Activated gamma-delta T cell treated with anti-CD3 and anti-CD28 coated beads, Interleukin-2, amount 50 U/mL, for 16 hours (primary cell): ENCODE results near the gene UBE2S.

Experiments used
- DNase-seq: peaks from one replicate; pipeline ENCODE4 v3.0.0-alpha.2; 2020; ENCODE audit warnings: low read depth

UBE2S gene

GRCh38 chr19:55362174-55362989 lies 45.2 kb downstream of the UBE2S start:
- DNase-seq = no peak

- DNase-seq = no peak
These were observed 46.7 kb downstream of the UBE2S start for GRCh38 chr19:55360902-55361301.

- DNase-seq = no peak
These were observed 48.4 kb downstream of the UBE2S start for GRCh38 chr19:55358943-55359908.

GRCh38 chr19:55358493-55358892 lies 49.1 kb downstream of the UBE2S start:
- no peak for DNase-seq

GRCh38 chr19:55355213-55355821 lies 52.3 kb downstream of the UBE2S start:
- no peak for DNase-seq

GRCh38 chr19:55354698-55355212 lies 52.8 kb downstream of the UBE2S start, which contains the start of gene COX6B2:
Gene COX6B2 (minus strand): TSS chr19:55354719. CDS start chr19:55354521, 198 bp downstream.
- no peak for DNase-seq

- peak; percentile 31 for DNase-seq
These were observed 53.5 kb downstream of the UBE2S start for GRCh38 chr19:55353803-55354697.

GRCh38 chr19:55353356-55353802 lies 54.2 kb downstream of the UBE2S start:
- no peak for DNase-seq

- DNase-seq = no peak
These were observed 54.9 kb downstream of the UBE2S start for GRCh38 chr19:55352549-55353145.

- no peak for DNase-seq
These were observed 55.5 kb downstream of the UBE2S start for GRCh38 chr19:55352040-55352439.

GRCh38 chr19:55350620-55351315 lies 56.8 kb downstream of the UBE2S start:
- DNase-seq = no peak
